ENCODE data around the gene IFI27L1. TPM values are rescaled to one million over a fixed set of nuclear protein-coding genes. Genes with fewer than 3 reads are reported as not detected.

Gene IFI27L1
- polyA plus RNA-seq, 1 donor (not counting 4 experiments of a cell fraction or from before 2014, with no cell fraction given), result 17.4 TPM

DNA sequence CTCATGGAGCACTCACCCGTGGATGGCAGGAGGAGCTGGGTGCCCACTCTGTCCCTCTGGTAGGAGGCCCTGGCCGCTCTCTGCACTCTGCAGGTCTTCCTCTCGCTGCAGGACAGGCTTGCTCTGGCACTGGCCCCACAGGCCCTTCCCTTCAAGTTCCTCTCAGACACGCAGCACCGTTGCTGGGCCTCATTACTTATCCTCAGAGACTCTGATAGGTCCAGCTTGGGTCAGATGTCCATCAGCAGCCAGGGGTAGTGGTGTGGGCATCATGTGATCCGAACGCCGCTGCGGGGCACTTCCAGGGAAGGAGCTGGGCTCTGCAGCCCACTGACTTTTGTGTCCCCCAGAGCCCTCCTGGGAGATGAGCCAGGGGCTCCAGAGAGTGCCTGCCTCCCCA, 43.2 kb upstream of the IFI27L1 start:
- Histone ChIP-seq H3K4me1 (ENCODE audit: control insufficient read depth, extremely low read depth, insufficient read depth, low read length) (no peaks in the 10 kb centered on the region), H4K20me1 (ENCODE audit: control insufficient read depth, extremely low read depth, insufficient read depth, low read length) (no peaks in the 10 kb centered on the region), H3K9ac (ENCODE audit: control insufficient read depth, extremely low read depth, insufficient read depth, low read length) (no peak overlapping the region), H3K36me3 (ENCODE audit: control insufficient read depth in 2 of 2, extremely low read depth in 1 of 2, insufficient read depth in 2 of 2, low read length in 2 of 2) (peaks cover 0 to 11% of the 10 kb centered on the region in 2 experiments), H3K27ac (ENCODE audit: control insufficient read depth, insufficient read depth, low read length) (no peak overlapping the region), H3K27me3 (ENCODE audit: control insufficient read depth, extremely low read depth, insufficient read depth, low read length) (no peaks in the 10 kb centered on the region), H3K4me2 (ENCODE audit: control insufficient read depth, extremely low read depth, insufficient read depth, low read depth, low read length) (no peak overlapping the region), H3K4me3 (ENCODE audit: control insufficient read depth in 2 of 3, extremely low read depth in 1 of 3, insufficient read depth in 2 of 3, low read depth in 1 of 3, low read length in 3 of 3) (no peak overlapping the region), H3K79me2 (ENCODE audit: control insufficient read depth, insufficient read depth, low read length) (no peaks in the 10 kb centered on the region), H3K9me3 (ENCODE audit: control insufficient read depth, low read depth, low read length) (no peaks in the 10 kb centered on the region), H3K9me1 (ENCODE audit: control insufficient read depth, extremely low read depth, insufficient read depth, low read length) (no peaks in the 10 kb centered on the region), H2AFZ (ENCODE audit: control insufficient read depth, low read length) (no peak overlapping the region)
- no peak for FAIRE-seq
- TF ChIP-seq EZH2 (IDR thresholded peaks at IDR 0.05; ENCODE audit: low read length), result no peak
- TF ChIP-seq, protein P1, sequence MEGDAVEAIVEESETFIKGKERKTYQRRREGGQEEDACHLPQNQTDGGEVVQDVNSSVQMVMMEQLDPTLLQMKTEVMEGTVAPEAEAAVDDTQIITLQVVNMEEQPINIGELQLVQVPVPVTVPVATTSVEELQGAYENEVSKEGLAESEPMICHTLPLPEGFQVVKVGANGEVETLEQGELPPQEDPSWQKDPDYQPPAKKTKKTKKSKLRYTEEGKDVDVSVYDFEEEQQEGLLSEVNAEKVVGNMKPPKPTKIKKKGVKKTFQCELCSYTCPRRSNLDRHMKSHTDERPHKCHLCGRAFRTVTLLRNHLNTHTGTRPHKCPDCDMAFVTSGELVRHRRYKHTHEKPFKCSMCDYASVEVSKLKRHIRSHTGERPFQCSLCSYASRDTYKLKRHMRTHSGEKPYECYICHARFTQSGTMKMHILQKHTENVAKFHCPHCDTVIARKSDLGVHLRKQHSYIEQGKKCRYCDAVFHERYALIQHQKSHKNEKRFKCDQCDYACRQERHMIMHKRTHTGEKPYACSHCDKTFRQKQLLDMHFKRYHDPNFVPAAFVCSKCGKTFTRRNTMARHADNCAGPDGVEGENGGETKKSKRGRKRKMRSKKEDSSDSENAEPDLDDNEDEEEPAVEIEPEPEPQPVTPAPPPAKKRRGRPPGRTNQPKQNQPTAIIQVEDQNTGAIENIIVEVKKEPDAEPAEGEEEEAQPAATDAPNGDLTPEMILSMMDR (optimal IDR thresholded peaks at IDR 0.05 in 1 of 3, IDR thresholded peaks at IDR 0.05 in 1 of 3, conservative IDR thresholded peaks at IDR 0.05 in 1 of 3; ENCODE audit: extremely low read depth in 1 of 3, insufficient read depth in 2 of 3, low read length in 3 of 3), result no peak
- no peak for DNase-seq (ENCODE audit: low read depth, low spot score)
- dilution Hi-C loops (cut with MboI; ENCODE audit: extremely low pct_ligation_motif_present, low sequenced_read_pairs), result no loop called here

DNA sequence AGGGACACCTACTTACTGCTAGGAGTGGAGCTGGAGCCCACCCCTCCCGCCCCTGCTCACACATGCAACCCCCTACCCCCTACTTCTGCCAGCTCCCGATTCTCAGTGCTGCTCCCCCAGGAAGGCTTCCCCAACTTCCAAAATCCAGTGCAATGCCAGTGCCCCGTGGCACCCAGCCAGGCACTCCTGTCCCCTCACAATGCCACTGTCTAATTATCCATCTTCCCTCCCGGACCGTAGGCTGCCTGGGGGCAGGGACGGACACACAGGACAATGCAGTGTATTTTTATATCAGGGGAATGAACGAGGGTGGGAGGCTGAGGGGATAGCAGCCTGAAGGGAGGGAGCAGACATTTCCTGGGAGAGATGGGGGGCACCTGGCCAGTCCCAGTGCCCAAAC, 42.6 kb upstream of the IFI27L1 start:
- dilution Hi-C loops (cut with MboI; ENCODE audit: extremely low pct_ligation_motif_present, low sequenced_read_pairs), result no loop called here
- FAIRE-seq, result no peak

More for the DNA sequence above, 42.6 kb upstream of the IFI27L1 start:
- Histone ChIP-seq H3K4me1 (ENCODE audit: control insufficient read depth, extremely low read depth, insufficient read depth, low read length) (no peaks in the 10 kb centered on the region), H3K27me3 (ENCODE audit: control insufficient read depth, extremely low read depth, insufficient read depth, low read length) (no peaks in the 10 kb centered on the region), H3K9me3 (ENCODE audit: control insufficient read depth, low read depth, low read length) (no peaks in the 10 kb centered on the region), H4K20me1 (ENCODE audit: control insufficient read depth, extremely low read depth, insufficient read depth, low read length) (no peaks in the 10 kb centered on the region), H3K9me1 (ENCODE audit: control insufficient read depth, extremely low read depth, insufficient read depth, low read length) (no peaks in the 10 kb centered on the region), H3K4me3 (ENCODE audit: control insufficient read depth in 2 of 3, extremely low read depth in 1 of 3, insufficient read depth in 2 of 3, low read depth in 1 of 3, low read length in 3 of 3) (no peak overlapping the region), H3K9ac (ENCODE audit: control insufficient read depth, extremely low read depth, insufficient read depth, low read length) (no peak overlapping the region), H3K36me3 (ENCODE audit: control insufficient read depth in 2 of 2, extremely low read depth in 1 of 2, insufficient read depth in 2 of 2, low read length in 2 of 2) (peaks cover 0 to 12% of the 10 kb centered on the region in 2 experiments), H3K27ac (ENCODE audit: control insufficient read depth, insufficient read depth, low read length) (no peak overlapping the region), H3K4me2 (ENCODE audit: control insufficient read depth, extremely low read depth, insufficient read depth, low read depth, low read length) (no peak overlapping the region), H3K79me2 (ENCODE audit: control insufficient read depth, insufficient read depth, low read length) (no peaks in the 10 kb centered on the region), H2AFZ (ENCODE audit: control insufficient read depth, low read length) (no peak overlapping the region)
- no peak for TF ChIP-seq EZH2 (IDR thresholded peaks at IDR 0.05; ENCODE audit: low read length)
- TF ChIP-seq, protein P1 (optimal IDR thresholded peaks at IDR 0.05 in 1 of 3, IDR thresholded peaks at IDR 0.05 in 1 of 3, conservative IDR thresholded peaks at IDR 0.05 in 1 of 3; ENCODE audit: extremely low read depth in 1 of 3, insufficient read depth in 2 of 3, low read length in 3 of 3), result no peak
- DNase-seq (ENCODE audit: low read depth, low spot score), result no peak

Measured in keratinocyte (primary cell).